Liver (tissue), 9 donors: ENCODE results near the gene GALNT17. TPM values are rescaled to one million over a fixed set of nuclear protein-coding genes. Genes with fewer than 3 reads are reported as not detected.

Experiments used
- DNase-seq: peaks from one replicate; pipeline ENCODE4 v3.0.0-alpha.2; 2017; ENCODE audit warnings: low spot score
- H3K27ac ChIP-seq, 2 donors: one replicate each; pipeline ENCODE4 v1.7.0; 2013; ENCODE audit warnings: inconsistent platforms in 2 of 2, low read length in 2 of 2, control low read depth in 1 of 2, low read depth in 1 of 2, mild to moderate bottlenecking in 1 of 2
- H3K27me3 ChIP-seq, 4 donors: one replicate each; pipeline versions ENCODE4 v1.6.1 to v1.7.0; 2013; ENCODE audit warnings: low read length in 3 of 4, inconsistent platforms in 1 of 4, mild to moderate bottlenecking in 1 of 4, moderate library complexity in 1 of 4; ENCODE audit not compliant: control insufficient read depth in 4 of 4, insufficient read depth in 4 of 4
- H3K36me3 ChIP-seq, 4 donors: one replicate each; pipeline versions ENCODE4 v1.6.1 to v1.7.0; 2013; ENCODE audit warnings: low read length in 3 of 4, mild to moderate bottlenecking in 3 of 4, low read depth in 1 of 4, moderate library complexity in 1 of 4; ENCODE audit not compliant: control insufficient read depth in 4 of 4, insufficient read depth in 3 of 4
- H3K4me1 ChIP-seq, 4 donors: one replicate each; pipeline versions ENCODE4 v1.6.1 to v1.7.0; 2013; ENCODE audit warnings: low read length in 3 of 4, mild to moderate bottlenecking in 3 of 4, moderate library complexity in 1 of 4; ENCODE audit not compliant: control insufficient read depth in 4 of 4, insufficient read depth in 4 of 4
- H3K4me3 ChIP-seq, 3 donors: one replicate each; pipeline versions ENCODE4 v1.6.1 to v1.7.0; 2013; ENCODE audit warnings: low read length in 3 of 3, control low read depth in 1 of 3, low read depth in 1 of 3, mild to moderate bottlenecking in 1 of 3
- H3K9ac ChIP-seq, 2 donors: one replicate each; pipeline ENCODE4 v1.7.0; 2013; ENCODE audit warnings: low read length in 2 of 2, mild to moderate bottlenecking in 2 of 2, moderate library complexity in 2 of 2, control low read depth in 1 of 2, low read depth in 1 of 2
- H3K9me3 ChIP-seq, 4 donors: one replicate each; pipeline versions ENCODE4 v1.6.1 to v1.7.0; 2013; ENCODE audit warnings: low read length in 3 of 4; ENCODE audit not compliant: control insufficient read depth in 4 of 4
- EGR1 ChIP-seq, 2 donors: IDR thresholded peaks; 2 replicates each; pipeline ENCODE4 v1.6.1; 2016 to 2018; ENCODE audit warnings: antibody characterized with exemption in 2 of 2, low read depth in 2 of 2
- FOXA2 ChIP-seq: IDR thresholded peaks from 2 replicates; pipeline ENCODE4 v1.6.1; 2016; ENCODE audit warnings: antibody characterized with exemption
- GABPA ChIP-seq, 2 donors: IDR thresholded peaks in 1 of 2; conservative IDR thresholded peaks in 1 of 2; 2 replicates each; pipeline ENCODE4 v1.6.1; 2016; ENCODE audit warnings: antibody characterized with exemption in 2 of 2, mild to moderate bottlenecking in 1 of 2, moderate library complexity in 1 of 2
- HNF4A ChIP-seq, 2 donors: conservative IDR thresholded peaks; 2 replicates each; pipeline ENCODE4 v1.6.1; 2016; ENCODE audit warnings: antibody characterized with exemption in 2 of 2, mild to moderate bottlenecking in 2 of 2
- HNF4G ChIP-seq: IDR thresholded peaks from 2 replicates; pipeline ENCODE4 v1.6.1; 2016; ENCODE audit warnings: antibody characterized with exemption
- NR2F2 ChIP-seq: IDR thresholded peaks from 2 replicates; pipeline ENCODE4 v1.6.1; 2016; ENCODE audit warnings: antibody characterized with exemption
- RAD21 ChIP-seq, 2 donors: IDR thresholded peaks; 2 replicates each; pipeline ENCODE4 v1.6.1; 2016; ENCODE audit warnings: antibody characterized with exemption in 2 of 2, mild to moderate bottlenecking in 2 of 2
- RXRA ChIP-seq, 2 donors: IDR thresholded peaks; 2 replicates each; pipeline ENCODE4 v1.6.1; 2017 to 2018; ENCODE audit warnings: antibody characterized with exemption in 2 of 2, mild to moderate bottlenecking in 1 of 2
- SP1 ChIP-seq: IDR thresholded peaks from 2 replicates; pipeline ENCODE4 v1.6.1; 2018; ENCODE audit warnings: antibody characterized with exemption, mild to moderate bottlenecking
- WGBS: extraction: QIAGEN DNeasy Blood & Tissue Kit; methylation state at CpG from one replicate; pipeline ENCODE4 v1.1.7; 2013; 5-methylcytosine and 5-hydroxymethylcytosine counted together
- polyA plus RNA-seq, 2 donors: library from polyadenylated mRNA; stranded (reverse) in 1 of 2; unstranded in 1 of 2; fragments of 200-250 nt in 1 of 2; fragments of >200 nt in 1 of 2; fragmentation: Nextera tagmentation in 1 of 2; extraction: Ambion mirVana in 1 of 2; gene quantifications; one replicate each; pipeline versions ENCODE4 v1.2.1 to v1.2.3, GENCODE V29; 2013 to 2015
- total RNA-seq, 2 donors: library from RNA; depleted of rRNA; stranded (reverse); fragments of >200 nt; gene quantifications; one replicate each; pipeline ENCODE4 v1.2.3, GENCODE V29; 2014
- TF ChIP-seq, protein P1 (sequence below): fragments of 150-350 bp; IDR thresholded peaks from 2 replicates; pipeline ENCODE4 v1.5.1; 2017; ENCODE audit warnings: improper control_type of control experiment, low read depth, low read length; ENCODE audit not compliant: missing input control
- TF ChIP-seq, protein P2 (sequence below): IDR thresholded peaks from 2 replicates; pipeline ENCODE4 v1.6.1; 2016; ENCODE audit warnings: antibody characterized with exemption
- TF ChIP-seq, protein P3 (sequence below): IDR thresholded peaks from 2 replicates; pipeline ENCODE4 v1.6.1; 2016; ENCODE audit warnings: antibody characterized with exemption, mild to moderate bottlenecking
- TF ChIP-seq, protein P4 (sequence below): IDR thresholded peaks from 2 replicates; pipeline ENCODE4 v1.6.1; 2016; ENCODE audit warnings: antibody characterized with exemption
- TF ChIP-seq, protein P5 (sequence below): IDR thresholded peaks from 2 replicates; pipeline ENCODE4 v1.6.1; 2016; ENCODE audit warnings: antibody characterized with exemption
- donor health status: healthy.
- donor health status: healthy.
- donor health status: healthy.
- donor health status: healthy.
- donor health status: healthy.

The GALNT17 gene
- total and polyA plus RNA-seq, 4 donors: 0.10 to 0.42 (median 0.37) TPM; not detected in 1

DNA sequence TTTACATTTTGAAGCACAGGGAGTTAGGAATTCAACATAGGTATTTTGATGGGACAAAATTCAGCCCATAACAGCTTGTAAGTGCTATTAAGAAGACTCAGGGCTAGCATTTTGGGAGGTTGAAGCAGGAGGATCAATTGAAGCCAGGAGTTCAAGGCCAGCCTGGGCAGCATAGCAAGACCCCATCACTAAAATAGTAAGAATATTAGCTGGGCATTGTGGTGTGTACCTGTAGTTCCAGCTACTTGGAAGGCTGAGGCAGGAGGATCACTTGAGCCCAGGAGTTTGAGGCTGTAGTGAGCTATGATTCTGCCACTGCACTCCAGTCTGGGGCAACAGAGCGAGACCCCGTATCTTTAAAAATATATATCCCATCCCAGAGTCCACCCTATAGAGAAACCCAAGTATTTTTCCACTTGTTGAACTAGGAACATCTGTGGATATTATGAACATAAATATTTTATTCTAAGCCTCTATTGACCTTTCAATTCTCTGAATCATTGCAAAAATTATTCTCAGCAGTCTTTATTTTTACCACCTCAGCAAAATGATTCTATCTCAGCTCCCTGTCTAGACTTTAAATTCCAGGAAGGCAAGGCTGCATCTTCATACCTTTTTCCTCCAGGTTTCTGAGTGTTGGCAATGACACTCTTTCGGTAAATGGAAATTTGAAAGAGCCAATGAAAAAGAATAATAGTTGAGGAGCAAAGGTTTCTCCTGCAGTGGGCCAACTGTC, 181.0 kb downstream of the GALNT17 start:
- DNase-seq: no peak
- no peaks in the 10 kb centered on the region for H3K36me3 ChIP-seq
- H3K27me3 ChIP-seq: peaks cover 0 to 3% (median 1%) of the 10 kb centered on the region in 4 donors
- no peak overlapping the region for H3K4me3 ChIP-seq
- WGBS: 81% methylated on average over 3 of the region's 3 CpGs
- H3K9ac ChIP-seq: no peak overlapping the region
- TF ChIP-seq, protein P1, sequence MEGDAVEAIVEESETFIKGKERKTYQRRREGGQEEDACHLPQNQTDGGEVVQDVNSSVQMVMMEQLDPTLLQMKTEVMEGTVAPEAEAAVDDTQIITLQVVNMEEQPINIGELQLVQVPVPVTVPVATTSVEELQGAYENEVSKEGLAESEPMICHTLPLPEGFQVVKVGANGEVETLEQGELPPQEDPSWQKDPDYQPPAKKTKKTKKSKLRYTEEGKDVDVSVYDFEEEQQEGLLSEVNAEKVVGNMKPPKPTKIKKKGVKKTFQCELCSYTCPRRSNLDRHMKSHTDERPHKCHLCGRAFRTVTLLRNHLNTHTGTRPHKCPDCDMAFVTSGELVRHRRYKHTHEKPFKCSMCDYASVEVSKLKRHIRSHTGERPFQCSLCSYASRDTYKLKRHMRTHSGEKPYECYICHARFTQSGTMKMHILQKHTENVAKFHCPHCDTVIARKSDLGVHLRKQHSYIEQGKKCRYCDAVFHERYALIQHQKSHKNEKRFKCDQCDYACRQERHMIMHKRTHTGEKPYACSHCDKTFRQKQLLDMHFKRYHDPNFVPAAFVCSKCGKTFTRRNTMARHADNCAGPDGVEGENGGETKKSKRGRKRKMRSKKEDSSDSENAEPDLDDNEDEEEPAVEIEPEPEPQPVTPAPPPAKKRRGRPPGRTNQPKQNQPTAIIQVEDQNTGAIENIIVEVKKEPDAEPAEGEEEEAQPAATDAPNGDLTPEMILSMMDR: no peak
- TF ChIP-seq NR2F2 (no peak), SP1 (no peak), RAD21 (IDR thresholded peaks at IDR 0.05) (no peak), HNF4G (no peak)
- TF ChIP-seq, protein P2, sequence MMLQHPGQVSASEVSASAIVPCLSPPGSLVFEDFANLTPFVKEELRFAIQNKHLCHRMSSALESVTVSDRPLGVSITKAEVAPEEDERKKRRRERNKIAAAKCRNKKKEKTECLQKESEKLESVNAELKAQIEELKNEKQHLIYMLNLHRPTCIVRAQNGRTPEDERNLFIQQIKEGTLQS: no peak
- TF ChIP-seq, protein P3, sequence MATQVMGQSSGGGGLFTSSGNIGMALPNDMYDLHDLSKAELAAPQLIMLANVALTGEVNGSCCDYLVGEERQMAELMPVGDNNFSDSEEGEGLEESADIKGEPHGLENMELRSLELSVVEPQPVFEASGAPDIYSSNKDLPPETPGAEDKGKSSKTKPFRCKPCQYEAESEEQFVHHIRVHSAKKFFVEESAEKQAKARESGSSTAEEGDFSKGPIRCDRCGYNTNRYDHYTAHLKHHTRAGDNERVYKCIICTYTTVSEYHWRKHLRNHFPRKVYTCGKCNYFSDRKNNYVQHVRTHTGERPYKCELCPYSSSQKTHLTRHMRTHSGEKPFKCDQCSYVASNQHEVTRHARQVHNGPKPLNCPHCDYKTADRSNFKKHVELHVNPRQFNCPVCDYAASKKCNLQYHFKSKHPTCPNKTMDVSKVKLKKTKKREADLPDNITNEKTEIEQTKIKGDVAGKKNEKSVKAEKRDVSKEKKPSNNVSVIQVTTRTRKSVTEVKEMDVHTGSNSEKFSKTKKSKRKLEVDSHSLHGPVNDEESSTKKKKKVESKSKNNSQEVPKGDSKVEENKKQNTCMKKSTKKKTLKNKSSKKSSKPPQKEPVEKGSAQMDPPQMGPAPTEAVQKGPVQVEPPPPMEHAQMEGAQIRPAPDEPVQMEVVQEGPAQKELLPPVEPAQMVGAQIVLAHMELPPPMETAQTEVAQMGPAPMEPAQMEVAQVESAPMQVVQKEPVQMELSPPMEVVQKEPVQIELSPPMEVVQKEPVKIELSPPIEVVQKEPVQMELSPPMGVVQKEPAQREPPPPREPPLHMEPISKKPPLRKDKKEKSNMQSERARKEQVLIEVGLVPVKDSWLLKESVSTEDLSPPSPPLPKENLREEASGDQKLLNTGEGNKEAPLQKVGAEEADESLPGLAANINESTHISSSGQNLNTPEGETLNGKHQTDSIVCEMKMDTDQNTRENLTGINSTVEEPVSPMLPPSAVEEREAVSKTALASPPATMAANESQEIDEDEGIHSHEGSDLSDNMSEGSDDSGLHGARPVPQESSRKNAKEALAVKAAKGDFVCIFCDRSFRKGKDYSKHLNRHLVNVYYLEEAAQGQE: no peak
- peaks cover 0 to 10% (median 5%) of the 10 kb centered on the region in 4 donors for H3K9me3 ChIP-seq
- H3K27ac ChIP-seq: no peak overlapping the region
- H3K4me1 ChIP-seq: no peaks in the 10 kb centered on the region

DNA sequence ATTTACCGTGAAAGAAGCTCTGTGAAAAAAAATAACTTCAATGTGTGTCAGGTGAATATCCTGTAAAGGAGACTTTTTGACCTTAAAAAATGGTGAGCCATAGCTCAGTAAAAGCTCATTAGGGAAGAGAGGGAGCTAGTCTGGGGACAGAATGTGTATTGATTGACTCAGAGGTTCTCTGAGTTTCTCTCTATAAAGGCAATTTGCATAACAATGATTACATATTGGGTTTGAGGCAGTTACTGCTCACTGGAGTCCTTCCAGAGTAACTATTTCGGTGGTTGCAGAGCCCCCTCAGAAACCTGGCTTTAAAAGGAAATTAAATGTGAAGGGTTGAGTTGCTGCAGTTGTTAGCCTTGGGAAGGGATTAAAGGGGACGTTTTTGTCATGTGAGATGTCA, 181.6 kb downstream of the GALNT17 start:
- peaks cover 0 to 10% (median 5%) of the 10 kb centered on the region in 4 donors for H3K9me3 ChIP-seq
- no peak overlapping the region for H3K27ac ChIP-seq
- DNase-seq: no peak
- WGBS: 40% methylated on average over 3 of the region's 3 CpGs
- peaks cover 0 to 3% (median 1%) of the 10 kb centered on the region in 4 donors for H3K27me3 ChIP-seq
- TF ChIP-seq, protein P4, sequence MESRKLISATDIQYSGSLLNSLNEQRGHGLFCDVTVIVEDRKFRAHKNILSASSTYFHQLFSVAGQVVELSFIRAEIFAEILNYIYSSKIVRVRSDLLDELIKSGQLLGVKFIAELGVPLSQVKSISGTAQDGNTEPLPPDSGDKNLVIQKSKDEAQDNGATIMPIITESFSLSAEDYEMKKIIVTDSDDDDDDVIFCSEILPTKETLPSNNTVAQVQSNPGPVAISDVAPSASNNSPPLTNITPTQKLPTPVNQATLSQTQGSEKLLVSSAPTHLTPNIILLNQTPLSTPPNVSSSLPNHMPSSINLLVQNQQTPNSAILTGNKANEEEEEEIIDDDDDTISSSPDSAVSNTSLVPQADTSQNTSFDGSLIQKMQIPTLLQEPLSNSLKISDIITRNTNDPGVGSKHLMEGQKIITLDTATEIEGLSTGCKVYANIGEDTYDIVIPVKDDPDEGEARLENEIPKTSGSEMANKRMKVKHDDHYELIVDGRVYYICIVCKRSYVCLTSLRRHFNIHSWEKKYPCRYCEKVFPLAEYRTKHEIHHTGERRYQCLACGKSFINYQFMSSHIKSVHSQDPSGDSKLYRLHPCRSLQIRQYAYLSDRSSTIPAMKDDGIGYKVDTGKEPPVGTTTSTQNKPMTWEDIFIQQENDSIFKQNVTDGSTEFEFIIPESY: no peak
- TF ChIP-seq FOXA2: no peak
- TF ChIP-seq, protein P1: no peak
- no peak for TF ChIP-seq NR2F2
- TF ChIP-seq GABPA (IDR thresholded peaks at IDR 0.05 in 1 of 2, conservative IDR thresholded peaks at IDR 0.05 in 1 of 2): no peak
- no peak for TF ChIP-seq SP1
- no peak for TF ChIP-seq EGR1 (IDR thresholded peaks at IDR 0.05; ENCODE audit: low read depth in 2 of 2)
- TF ChIP-seq, protein P5, sequence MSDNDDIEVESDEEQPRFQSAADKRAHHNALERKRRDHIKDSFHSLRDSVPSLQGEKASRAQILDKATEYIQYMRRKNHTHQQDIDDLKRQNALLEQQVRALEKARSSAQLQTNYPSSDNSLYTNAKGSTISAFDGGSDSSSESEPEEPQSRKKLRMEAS: no peak
- TF ChIP-seq RXRA (IDR thresholded peaks at IDR 0.05): no peak
- TF ChIP-seq HNF4A (conservative IDR thresholded peaks at IDR 0.05): no peak
- H3K4me3 ChIP-seq: no peak overlapping the region
- no peaks in the 10 kb centered on the region for H3K4me1 ChIP-seq
- no peaks in the 10 kb centered on the region for H3K36me3 ChIP-seq
- H3K9ac ChIP-seq: no peak overlapping the region
